Heart left ventricle (tissue), 16 donors: Measurements from ENCODE around the gene FARP1. TPM values are rescaled to one million over a fixed set of nuclear protein-coding genes. Genes with fewer than 3 reads are reported as not detected.
"Not testable (repeated sequence)": the region's sequence is repeated elsewhere in the genome, so short reads cannot be mapped to it uniquely, and the experiment has no call there.

Experiments used
- ATAC-seq, 4 donors: fragments of 200-7000 bp; cut with Tn5 transposase; one replicate each; pipeline ENCODE4 v1.9.1; 2020 to 2022; ENCODE audit warnings: moderate library complexity in 4 of 4, mild to moderate bottlenecking in 3 of 4, moderate number of reproducible peaks in 1 of 4
- DNase-seq, 5 donors: peaks; one replicate each; pipeline ENCODE4 v3.0.0-alpha.2; 2020
- H3K27ac ChIP-seq, 12 donors: fragments of 200-600 bp; sonication (generic) in 4 of 12; one replicate each; pipeline versions ENCODE4 v1.5.0 to v1.8.0; 2016 to 2022; ENCODE audit warnings: mild to moderate bottlenecking in 2 of 12
- H3K27me3 ChIP-seq, 9 donors: fragments of 200-600 bp; sonication (generic) in 2 of 9; one replicate each; pipeline versions ENCODE4 v1.5.1 to v1.8.0; 2016 to 2022; ENCODE audit warnings: mild to moderate bottlenecking in 3 of 9
- H3K36me3 ChIP-seq, 9 donors: fragments of 200-600 bp; sonication (generic) in 2 of 9; one replicate each; pipeline versions ENCODE4 v1.5.0 to v1.8.0; 2018 to 2022; ENCODE audit warnings: mild to moderate bottlenecking in 2 of 9
- H3K4me1 ChIP-seq, 12 donors: fragments of 200-600 bp; sonication (generic) in 4 of 12; one replicate each; pipeline versions ENCODE4 v1.5.0 to v1.8.0; 2016 to 2022; ENCODE audit warnings: mild to moderate bottlenecking in 3 of 12
- H3K4me3 ChIP-seq, 12 donors: fragments of 200-600 bp; sonication (generic) in 4 of 12; one replicate each; pipeline versions ENCODE4 v1.5.0 to v1.8.0; 2017 to 2022; ENCODE audit warnings: mild to moderate bottlenecking in 9 of 12, moderate library complexity in 4 of 12
- H3K9me3 ChIP-seq, 12 donors: fragments of 200-600 bp; sonication (generic) in 4 of 12; one replicate each; pipeline versions ENCODE4 v1.5.0 to v1.8.0; 2016 to 2022; ENCODE audit warnings: mild to moderate bottlenecking in 1 of 12
- POLR2A ChIP-seq, 2 donors: fragments of 450-650 bp; IDR thresholded peaks; one replicate each; pipeline ENCODE4 v1.6.1; 2017; ENCODE audit warnings: antibody characterized with exemption in 2 of 2, mild to moderate bottlenecking in 2 of 2, moderate library complexity in 2 of 2
- WGBS, 4 donors: extraction: QIAGEN DNeasy Blood & Tissue Kit in 2 of 4; methylation state at CpG; one replicate each; pipeline versions ENCODE4 v1.1.5 to v1.1.7; 2013 to 2018; 5-methylcytosine and 5-hydroxymethylcytosine counted together
- intact Hi-C, 10 donors: fragments of 100-400 bp; cut with DNase I; formaldehyde crosslinking; loops; one replicate each; pipeline versions ENCODE4 v1.11.1 to v1.14.2; 2022
- polyA plus RNA-seq, 2 donors: library from polyadenylated mRNA; stranded (reverse); fragments of 200-250 nt; gene quantifications; one replicate each; pipeline ENCODE4 v1.2.3, GENCODE V29; 2013
- total RNA-seq, 9 donors: library from RNA; depleted of rRNA in 2 of 9; stranded (reverse); fragments of >200 nt in 2 of 9; fragmentation: NEBNext Ultra II Directional in 3 of 9; extraction: Animal tissue kit (Norgen Biotek cat#: 25700) in 3 of 9; gene quantifications; one replicate each; pipeline versions ENCODE4 v1.1.0 to v1.2.4, GENCODE V29; 2016 to 2023
- TF ChIP-seq, protein P1 (sequence below), 12 donors: fragments of 200-600 bp; sonication (generic) in 4 of 12; IDR thresholded peaks; one replicate each; pipeline versions ENCODE4 v1.5.0 to v1.8.0; 2018 to 2022; ENCODE audit warnings: antibody characterized with exemption in 12 of 12, mild to moderate bottlenecking in 5 of 12
- donor health status: ischemic (EF 13 %, LVEDD 7.1; RV severe dilation, severe dysfunction).
- donor health status: healthy with polysubstance abuse.
- donor health status: DM: no; HTN: yes; CAD: no.
- donor health status: DM: no; HTN: no; CAD: no.
- donor health status: ischemic (EF 25% LVEDD 6.9; RV normal size, moderate dysfunction).
- donor health status: ischemic (EF 25% LVEDD 5.7; RV mildly dilated, moderate dysfunction).
- donor health status: healthy.
- donor health status: DM: yes; HTN: yes; CAD: no.
- donor health status: ischemic (EF 35%, LVEDD 5.7; RV mildly dilated, moderate dysfunction).
- donor health status: nonischemic (EF 11% LVEDD 7.7; RV severe dilation, severe dysfunction).
- donor health status: DM: yes; HTN: yes; CAD: no.
- donor health status: PGD.
- donor health status: ischemic (EF 29% LVEDD 5.4; RV normal size, mild dysfunction).
- donor health status: nonischemic (EF 23%, LVEDD 6.1; RV moderate dilation, normal function).

Gene FARP1
- total and polyA plus RNA-seq, 11 donors = 7.7 to 51.8 (median 22.3) TPM

DNA sequence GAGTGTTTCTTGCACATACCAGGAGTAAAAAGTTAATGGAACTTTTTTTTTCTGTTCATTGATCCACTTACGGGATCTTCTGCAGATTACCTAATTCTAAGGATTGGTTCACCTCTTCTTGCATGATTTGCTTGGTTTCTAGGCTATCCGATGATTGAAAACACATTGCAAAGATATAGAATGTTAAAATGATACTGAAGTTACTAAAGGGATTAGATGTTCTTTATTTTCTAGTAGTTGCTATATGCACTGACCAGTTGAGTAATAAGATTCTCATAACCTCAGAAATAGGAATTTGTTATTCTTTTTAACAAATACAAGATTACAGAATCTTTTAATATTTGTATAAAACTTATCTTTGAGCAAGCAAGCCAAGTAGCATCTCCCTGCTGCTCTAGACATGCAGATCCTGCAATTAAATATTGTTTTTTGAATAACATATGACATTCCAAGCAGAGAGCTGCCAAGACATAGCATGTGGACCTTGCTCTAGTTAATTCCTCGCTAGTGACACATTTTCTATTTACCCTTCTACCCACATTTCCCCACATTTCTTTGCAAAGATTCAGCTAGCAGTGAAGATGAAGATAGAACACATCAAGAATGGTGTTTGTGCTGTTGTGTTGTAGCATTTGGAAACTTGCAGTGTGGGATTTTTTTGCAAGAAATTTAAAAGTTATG lies 85.9 kb downstream of the FARP1 start:
- Histone ChIP-seq H3K36me3 (no peaks in the 10 kb centered on the region), H3K27me3 (no peaks in the 10 kb centered on the region), H3K9me3 (peaks cover 0 to 8% (median 0%) of the 10 kb centered on the region in 12 donors), H3K4me3 (no peak overlapping the region), H3K27ac (no peak overlapping the region), H3K4me1 (peaks cover 0 to 15% (median 0%) of the 10 kb centered on the region in 12 donors)
- no peak for ATAC-seq
- WGBS, 4 donors = 83 to 91% (median 88%) methylated on average over 3 of the region's 3 CpGs
- no peak for DNase-seq
- TF ChIP-seq POLR2A (IDR thresholded peaks at IDR 0.05) = no peak
- TF ChIP-seq, protein P1, sequence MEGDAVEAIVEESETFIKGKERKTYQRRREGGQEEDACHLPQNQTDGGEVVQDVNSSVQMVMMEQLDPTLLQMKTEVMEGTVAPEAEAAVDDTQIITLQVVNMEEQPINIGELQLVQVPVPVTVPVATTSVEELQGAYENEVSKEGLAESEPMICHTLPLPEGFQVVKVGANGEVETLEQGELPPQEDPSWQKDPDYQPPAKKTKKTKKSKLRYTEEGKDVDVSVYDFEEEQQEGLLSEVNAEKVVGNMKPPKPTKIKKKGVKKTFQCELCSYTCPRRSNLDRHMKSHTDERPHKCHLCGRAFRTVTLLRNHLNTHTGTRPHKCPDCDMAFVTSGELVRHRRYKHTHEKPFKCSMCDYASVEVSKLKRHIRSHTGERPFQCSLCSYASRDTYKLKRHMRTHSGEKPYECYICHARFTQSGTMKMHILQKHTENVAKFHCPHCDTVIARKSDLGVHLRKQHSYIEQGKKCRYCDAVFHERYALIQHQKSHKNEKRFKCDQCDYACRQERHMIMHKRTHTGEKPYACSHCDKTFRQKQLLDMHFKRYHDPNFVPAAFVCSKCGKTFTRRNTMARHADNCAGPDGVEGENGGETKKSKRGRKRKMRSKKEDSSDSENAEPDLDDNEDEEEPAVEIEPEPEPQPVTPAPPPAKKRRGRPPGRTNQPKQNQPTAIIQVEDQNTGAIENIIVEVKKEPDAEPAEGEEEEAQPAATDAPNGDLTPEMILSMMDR (IDR thresholded peaks at IDR 0.05) = no peak
- intact Hi-C loops = loop anchor here in 1 of 10 donors (10.0 kb wide), 1 partner anchor 84 kb away; the partner anchor contains the start of gene FARP1

DNA sequence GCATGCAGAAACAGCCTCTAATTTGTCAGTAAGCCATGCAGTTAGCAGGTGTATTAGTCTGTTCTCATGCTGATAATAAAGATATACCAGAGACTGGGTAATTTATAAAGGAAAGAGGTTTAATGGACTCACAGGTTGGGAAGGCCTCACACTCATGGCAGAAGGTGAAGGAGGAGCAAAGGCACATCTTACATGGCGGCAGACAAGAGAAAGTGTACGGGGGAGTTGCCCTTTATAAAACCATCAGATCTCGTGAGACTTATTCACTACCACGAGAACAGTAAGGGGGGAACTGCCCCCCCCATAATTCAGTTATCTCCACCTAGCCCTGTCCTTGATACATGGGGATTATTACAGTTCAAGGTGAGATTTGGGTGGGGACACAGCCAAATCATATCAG lies 87.9 kb downstream of the FARP1 start:
- peaks cover 0 to 18% (median 0%) of the 10 kb centered on the region in 12 donors for H3K4me1 ChIP-seq
- H3K36me3 ChIP-seq, H3K4me3 ChIP-seq, H3K27ac ChIP-seq, DNase-seq, H3K27me3 ChIP-seq, ATAC-seq, intact Hi-C loops, H3K9me3 ChIP-seq: not testable (repeated sequence)
- WGBS, 4 donors = 87 to 93% (median 91%) methylated on average over 4 of the region's 4 CpGs

DNA sequence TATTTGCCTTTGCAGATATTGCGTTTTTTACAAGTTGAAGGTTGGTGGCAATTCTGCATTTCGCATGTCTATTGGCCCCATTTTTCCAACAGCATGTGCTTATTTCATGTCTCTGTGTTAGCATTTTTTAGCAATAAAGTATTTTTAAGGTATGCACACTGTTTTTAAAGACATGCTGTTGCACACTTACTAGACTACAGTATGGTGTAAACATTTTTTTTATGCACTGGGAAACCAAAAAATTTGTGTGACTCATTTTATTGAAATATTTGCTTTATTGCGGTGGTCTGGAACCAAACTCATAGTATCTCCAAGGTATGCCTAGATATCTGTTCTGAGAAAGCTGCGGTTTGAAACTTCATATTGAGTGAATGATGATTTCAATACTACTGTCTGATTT lies 89.6 kb downstream of the FARP1 start:
- Histone ChIP-seq H3K4me3 (no peak overlapping the region), H3K27ac (no peak overlapping the region), H3K9me3 (peaks cover 0 to 8% (median 0%) of the 10 kb centered on the region in 12 donors), H3K4me1 (peaks cover 0 to 18% (median 0%) of the 10 kb centered on the region in 12 donors), H3K36me3 (no peaks in the 10 kb centered on the region), H3K27me3 (no peaks in the 10 kb centered on the region)
- TF ChIP-seq POLR2A (IDR thresholded peaks at IDR 0.05) = no peak
- TF ChIP-seq, protein P1 (IDR thresholded peaks at IDR 0.05) = no peak
- 97 to 99% (median 98%) methylated on average over 4 of the region's 4 CpGs for WGBS, 4 donors
- DNase-seq = no peak
- ATAC-seq = no peak
- intact Hi-C loops = no loop called here

DNA sequence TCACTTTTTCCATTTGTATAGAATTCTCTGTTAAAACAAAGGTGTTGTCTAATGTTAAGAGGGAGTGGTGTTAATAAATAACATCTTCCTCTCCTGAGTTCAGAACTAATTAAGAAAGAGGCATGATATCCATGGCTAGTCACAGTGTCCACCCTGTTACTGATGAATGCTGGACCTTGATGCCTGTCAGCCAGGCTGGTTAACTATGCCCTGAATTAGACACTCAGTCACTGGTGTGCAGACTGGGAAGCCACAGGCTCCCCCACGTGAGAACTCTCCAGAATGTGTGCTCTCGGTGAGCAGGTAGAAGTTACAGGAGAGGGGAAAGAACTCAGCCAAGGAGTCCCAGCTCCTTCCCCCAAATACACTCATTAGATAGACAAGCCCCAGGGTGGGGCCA lies 90.2 kb downstream of the FARP1 start:
- 58 to 75% (median 66%) methylated on average over 2 of the region's 2 CpGs for WGBS, 4 donors
- intact Hi-C loops = no loop called here
- peak in 1 of 4 donors; percentile 52 for ATAC-seq

More for the DNA sequence above, 90.2 kb downstream of the FARP1 start:
- H3K4me3 ChIP-seq = peak overlapping the region in 1 of 12 donors; percentile 14
- no peak overlapping the region for H3K27ac ChIP-seq
- no peaks in the 10 kb centered on the region for H3K36me3 ChIP-seq
- peaks cover 0 to 18% (median 0%) of the 10 kb centered on the region in 12 donors for H3K4me1 ChIP-seq
- H3K9me3 ChIP-seq = peaks cover 0 to 8% (median 0%) of the 10 kb centered on the region in 12 donors
- H3K27me3 ChIP-seq = no peaks in the 10 kb centered on the region
- no peak for DNase-seq
- TF ChIP-seq, protein P1 (IDR thresholded peaks at IDR 0.05) = no peak
- TF ChIP-seq POLR2A (IDR thresholded peaks at IDR 0.05) = no peak
